Suprapubic skin (tissue), 4 donors: ENCODE measurements around the gene CELSR2. TPM values are rescaled to one million over a fixed set of nuclear protein-coding genes. Genes with fewer than 3 reads are reported as not detected.
"Not testable (repeated sequence)": the region's sequence is repeated elsewhere in the genome, so short reads cannot be mapped to it uniquely, and the experiment has no call there.

Experiments
- DNase-seq, 2 donors: peaks; one replicate each; pipeline ENCODE4 v3.0.0-alpha.2; 2019; ENCODE audit warnings: low spot score in 2 of 2
- H3K27ac ChIP-seq: fragments of 200-600 bp; sonication (generic); one replicate; pipeline ENCODE4 v1.5.1; 2019
- H3K27me3 ChIP-seq: fragments of 200-600 bp; sonication (generic); one replicate; pipeline ENCODE4 v1.5.1; 2019
- H3K36me3 ChIP-seq: fragments of 200-600 bp; sonication (generic); one replicate; pipeline ENCODE4 v1.5.1; 2019
- H3K4me1 ChIP-seq: fragments of 200-600 bp; sonication (generic); one replicate; pipeline ENCODE4 v1.5.1; 2019
- H3K4me3 ChIP-seq: fragments of 200-600 bp; sonication (generic); one replicate; pipeline ENCODE4 v1.5.1; 2019; ENCODE audit warnings: mild to moderate bottlenecking
- H3K9me3 ChIP-seq: fragments of 200-600 bp; sonication (generic); one replicate; pipeline ENCODE4 v1.5.1; 2019
- CTCF ChIP-seq, 2 donors: fragments of 200-600 bp in 1 of 2; fragments of 450-650 bp in 1 of 2; sonication (generic) in 1 of 2; IDR thresholded peaks; one replicate each; pipeline ENCODE4 v1.5.1; 2016 to 2019; ENCODE audit warnings: antibody characterized with exemption in 2 of 2, mild to moderate bottlenecking in 1 of 2, moderate library complexity in 1 of 2
- EP300 ChIP-seq: sonication (generic); formaldehyde crosslinking; IDR thresholded peaks from one replicate; pipeline ENCODE4 v1.6.1; 2017; ENCODE audit warnings: antibody characterized with exemption
- POLR2A ChIP-seq, 2 donors: fragments of 450-650 bp; IDR thresholded peaks; one replicate each; pipeline ENCODE4 v1.6.1; 2017; ENCODE audit warnings: antibody characterized with exemption in 2 of 2, mild to moderate bottlenecking in 2 of 2, moderate library complexity in 2 of 2
- POLR2AphosphoS5 ChIP-seq, 3 donors: sonication (generic); formaldehyde crosslinking; IDR thresholded peaks; one replicate each; pipeline ENCODE4 v1.6.1; 2017; ENCODE audit warnings: antibody characterized with exemption in 3 of 3
- WGBS: methylation state at CpG from one replicate; pipeline ENCODE4 v1.1.5; 2018; 5-methylcytosine and 5-hydroxymethylcytosine counted together
- total RNA-seq, 4 donors: library from RNA; depleted of rRNA; stranded (reverse); fragments of >200 nt; gene quantifications; one replicate each; pipeline ENCODE4 v1.1.0, GENCODE V29; 2016

The CELSR2 gene
- total RNA-seq, 4 donors from 2014 or later = 106 to 145 (median 129) TPM

GRCh38 chr1:109218516-109218915, 30.8 kb upstream of the CELSR2 start:
- Histone ChIP-seq H3K36me3 (no peaks in the 10 kb centered on the region), H3K4me3 (no peak overlapping the region), H3K9me3 (no peaks in the 10 kb centered on the region), H3K4me1 (peaks cover 29% of the 10 kb centered on the region), H3K27me3 (no peaks in the 10 kb centered on the region), H3K27ac (no peak overlapping the region)
- TF ChIP-seq POLR2A (IDR thresholded peaks at IDR 0.05) (no peak), EP300 (no peak), POLR2AphosphoS5 (IDR thresholded peaks at IDR 0.05) (no peak), CTCF (IDR thresholded peaks at IDR 0.05) (no peak)
- no peak for DNase-seq
- 69% methylated on average over 3 of the region's 3 CpGs for WGBS

GRCh38 chr1:109221201-109221600, 28.1 kb upstream of the CELSR2 start:
- 91% methylated on average over 9 of the region's 9 CpGs for WGBS
- peaks cover 16% of the 10 kb centered on the region for H3K4me1 ChIP-seq
- H3K27me3 ChIP-seq, H3K27ac ChIP-seq, DNase-seq, H3K9me3 ChIP-seq, H3K4me3 ChIP-seq: not testable (repeated sequence)
- H3K36me3 ChIP-seq = peaks cover 12% of the 10 kb centered on the region

- Histone ChIP-seq H3K27ac (no peak overlapping the region), H3K4me1 (peaks cover 6% of the 10 kb centered on the region), H3K27me3 (no peaks in the 10 kb centered on the region), H3K9me3 (no peaks in the 10 kb centered on the region), H3K4me3 (no peak overlapping the region), H3K36me3 (peaks cover 36% of the 10 kb centered on the region)
- no peak for TF ChIP-seq EP300
- no peak for TF ChIP-seq POLR2AphosphoS5 (IDR thresholded peaks at IDR 0.05)
- TF ChIP-seq CTCF (IDR thresholded peaks at IDR 0.05) = no peak
- no peak for TF ChIP-seq POLR2A (IDR thresholded peaks at IDR 0.05)
- DNase-seq = no peak
- 79% methylated on average over 3 of the region's 3 CpGs for WGBS
These were observed 24.0 kb upstream of the CELSR2 start for GRCh38 chr1:109225308-109225707.

- peaks cover 41% of the 10 kb centered on the region for H3K36me3 ChIP-seq
These were observed 23.5 kb upstream of the CELSR2 start for GRCh38 chr1:109225711-109226445.

GRCh38 chr1:109228167-109228566, 21.2 kb upstream of the CELSR2 start:
- Histone ChIP-seq H3K4me1 (peaks cover 6% of the 10 kb centered on the region), H3K27me3 (no peaks in the 10 kb centered on the region), H3K4me3 (no peak overlapping the region), H3K27ac (no peak overlapping the region), H3K9me3 (no peaks in the 10 kb centered on the region), H3K36me3 (peaks cover 64% of the 10 kb centered on the region)
- TF ChIP-seq CTCF (IDR thresholded peaks at IDR 0.05) (no peak), EP300 (no peak), POLR2AphosphoS5 (IDR thresholded peaks at IDR 0.05) (no peak), POLR2A (IDR thresholded peaks at IDR 0.05) (no peak)
- WGBS = 91% methylated on average over 3 of the region's 3 CpGs
- DNase-seq = no peak

More at GRCh38 chr1:109225711-109226445, 23.5 kb upstream of the CELSR2 start:
- Histone ChIP-seq H3K4me1 (peaks cover 6% of the 10 kb centered on the region), H3K27me3 (no peaks in the 10 kb centered on the region), H3K27ac (no peak overlapping the region), H3K4me3 (no peak overlapping the region), H3K9me3 (no peaks in the 10 kb centered on the region)
- no peak for DNase-seq
- TF ChIP-seq POLR2A (IDR thresholded peaks at IDR 0.05) (no peak), POLR2AphosphoS5 (IDR thresholded peaks at IDR 0.05) (no peak), EP300 (no peak), CTCF (IDR thresholded peaks at IDR 0.05) (no peak)
- 82% methylated on average over 5 of the region's 5 CpGs for WGBS
